NOMO-1 (cell line): ENCODE results near the gene MYO1A.

ENCODE experiments used
- DNase-seq, 2 experiments: peaks; one replicate each; lab custom pipeline; 2025; ENCODE audit not compliant: unreplicated experiment in 2 of 2; lab: John Stamatoyannopoulos, UW

MYO1A gene

DNA sequence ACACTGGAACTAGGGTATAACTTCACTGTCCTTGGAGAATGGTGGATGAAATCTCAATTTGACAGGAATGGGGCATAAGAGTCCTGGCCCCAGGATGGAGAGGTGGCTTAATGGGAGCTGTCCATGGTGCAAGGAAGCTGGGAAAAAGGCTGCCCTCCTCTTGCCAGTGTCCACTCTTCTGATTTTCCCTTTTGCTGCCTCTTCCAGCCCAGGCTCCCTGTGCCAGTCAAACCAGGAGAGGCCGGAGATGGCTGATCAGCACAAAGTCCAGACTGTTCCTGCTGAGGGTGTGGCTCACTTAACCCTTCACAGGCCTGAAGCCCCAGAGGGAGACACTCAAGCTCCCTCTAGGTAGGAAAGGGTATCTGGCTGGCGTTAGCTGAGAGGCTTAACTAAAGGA, at the start of gene MYO1A:
Gene MYO1A (minus strand): TSS at position 240 of the 400 bp plus-strand sequence. CDS start 1,806 bp downstream, outside the sequence.
- DNase-seq = no peak

- DNase-seq = no peak
Measured at GRCh38 chr12:57099047-57099714, 49.3 kb upstream of the MYO1A start.

- no peak for DNase-seq
Measured at GRCh38 chr12:57098546-57098945, 48.6 kb upstream of the MYO1A start.

GRCh38 chr12:57097554-57097835, 47.6 kb upstream of the MYO1A start:
- no peak for DNase-seq

DNA sequence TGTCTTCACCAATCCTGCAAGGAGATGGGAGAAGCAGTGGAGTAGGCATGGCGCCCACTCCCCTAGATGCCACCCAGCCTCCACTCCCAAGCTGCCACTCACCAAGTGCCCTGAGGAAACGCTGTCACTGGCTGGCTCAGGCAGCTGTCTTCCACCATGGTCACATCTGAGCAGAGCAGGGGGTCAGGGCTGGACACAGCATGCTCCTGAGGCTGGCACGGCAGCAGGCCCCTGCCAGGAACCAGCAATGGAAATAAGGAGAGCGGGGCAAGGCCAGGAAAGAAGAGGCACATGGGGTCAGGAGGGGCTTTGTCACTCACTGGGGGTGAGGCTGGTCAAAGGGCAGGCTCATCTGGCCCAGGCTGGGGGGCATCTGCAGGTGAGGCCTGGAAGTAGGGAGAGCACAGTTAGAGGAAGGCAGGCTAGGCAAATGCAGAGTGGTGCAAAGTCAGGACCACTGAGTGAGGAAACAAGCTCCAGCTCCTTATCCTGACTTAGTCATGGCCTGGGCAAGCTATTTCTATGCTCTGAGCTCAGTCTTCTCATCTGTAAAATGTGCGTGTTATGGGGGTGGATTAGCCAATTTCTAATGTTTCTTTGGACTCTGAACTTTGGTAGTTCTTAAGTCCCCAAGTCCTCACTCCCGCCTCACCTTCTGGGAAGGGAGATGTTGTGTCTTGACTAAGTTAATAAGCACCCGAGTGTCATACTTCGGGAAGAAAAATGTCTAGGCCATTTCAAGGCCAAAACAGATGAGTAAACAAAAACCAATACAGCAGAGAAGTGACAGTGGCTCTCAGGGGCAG, 47.0 kb upstream of the MYO1A start:
- no peak for DNase-seq

- no peak for DNase-seq
Measured at GRCh38 chr12:57096099-57096572, 46.2 kb upstream of the MYO1A start.

DNA sequence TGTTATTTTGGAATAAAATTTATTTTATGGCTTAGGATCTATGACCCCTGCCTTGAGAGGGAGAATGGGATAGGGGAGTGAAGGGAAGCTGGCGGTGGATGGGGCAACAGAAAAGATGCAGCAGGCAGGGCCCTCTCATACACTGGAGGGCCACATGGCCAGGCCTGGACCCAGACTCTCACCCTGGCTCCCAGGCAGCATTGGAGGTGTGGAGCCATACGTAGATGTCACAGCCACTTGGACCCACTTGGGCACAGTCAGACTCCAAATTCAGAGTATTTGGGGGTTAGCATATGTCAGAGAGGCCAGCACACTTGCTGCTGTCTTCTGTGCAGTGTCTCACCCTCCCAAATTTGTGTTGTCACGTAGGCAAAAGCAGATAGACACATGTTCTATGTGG, 45.5 kb upstream of the MYO1A start:
- DNase-seq = no peak

DNA sequence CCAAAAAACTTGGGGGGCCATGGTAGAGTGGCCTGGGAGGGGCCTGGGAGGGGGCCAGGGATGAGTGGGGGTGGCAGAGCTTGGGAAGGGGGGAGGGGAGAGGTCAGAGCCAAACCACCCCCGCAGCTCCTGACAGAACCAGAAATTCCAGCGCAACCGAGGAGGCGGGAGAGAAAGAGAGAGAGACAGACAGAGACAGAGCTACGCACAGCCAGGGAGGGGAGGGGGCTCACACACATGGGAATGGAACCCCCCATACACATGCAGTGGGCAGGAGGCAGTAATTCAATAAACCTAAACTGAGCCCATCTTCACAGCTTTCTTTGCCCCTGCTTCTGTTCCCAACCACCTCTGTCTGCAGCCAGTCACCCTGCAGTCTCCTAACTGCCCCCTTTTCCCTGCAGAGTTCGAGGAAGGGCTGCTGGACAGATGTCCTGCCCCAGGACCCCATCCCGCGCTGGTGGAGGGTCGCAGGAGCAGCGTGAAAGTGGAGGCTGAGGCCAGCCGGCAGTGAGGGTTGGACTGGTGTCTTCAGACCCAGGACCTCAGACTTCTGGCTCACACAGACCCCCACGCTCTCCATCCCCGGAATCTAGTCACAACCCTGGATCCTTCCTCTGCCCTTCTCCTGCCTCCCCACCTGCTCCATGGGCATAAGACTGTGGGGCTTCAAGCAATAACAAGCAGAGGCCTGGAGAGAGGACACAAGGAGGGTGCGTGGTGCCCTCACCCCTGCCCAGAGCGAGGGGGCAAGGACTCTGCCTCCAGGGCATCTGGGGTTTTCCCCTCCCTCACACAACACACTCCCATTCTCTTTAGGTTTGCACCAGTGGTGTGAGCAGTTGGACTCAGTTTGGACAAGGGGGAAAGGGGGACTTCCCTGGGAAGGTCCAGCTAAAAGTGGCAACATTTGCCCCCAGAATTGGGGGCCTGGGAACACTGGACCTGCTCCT, 44.6 kb upstream of the MYO1A start:
- DNase-seq = no peak

DNA sequence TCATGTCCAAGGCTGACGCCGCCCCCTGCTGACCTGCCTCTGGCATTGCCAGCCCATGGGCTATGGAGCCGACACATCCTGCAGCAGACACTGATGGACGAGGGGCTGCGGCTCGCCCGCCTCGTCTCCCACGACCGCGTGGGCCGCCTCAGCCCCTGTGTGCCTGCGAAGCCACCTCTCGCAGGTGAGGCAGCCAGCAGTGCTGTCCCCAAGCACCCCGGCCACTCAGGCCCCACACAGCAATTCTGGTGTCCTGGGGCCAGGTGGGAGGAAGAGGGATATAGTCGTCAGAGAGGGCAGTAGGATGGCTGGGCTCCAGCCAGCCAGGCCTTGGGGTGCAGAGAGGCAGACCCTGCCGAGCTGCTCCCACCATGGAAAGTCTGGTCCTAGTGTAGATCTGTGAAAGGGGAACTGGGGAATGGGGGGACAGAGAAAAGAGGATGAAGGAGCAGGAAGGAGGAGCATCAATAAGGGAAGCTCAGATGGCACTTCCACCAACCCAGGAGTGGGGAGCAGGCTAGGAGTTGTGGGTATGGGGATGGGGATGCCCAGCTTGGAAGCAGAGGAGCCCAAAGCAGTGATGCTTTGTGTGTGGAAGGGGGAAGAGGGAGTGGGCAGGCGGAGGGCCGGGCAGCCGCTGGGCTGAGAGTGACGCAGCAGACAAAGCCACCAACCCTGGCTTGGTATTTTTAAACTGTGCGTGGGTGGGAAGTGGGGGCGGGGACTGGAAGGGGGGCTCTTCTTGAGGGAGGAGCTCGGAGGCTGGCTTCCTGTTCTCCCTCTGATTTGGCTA, 43.7 kb upstream of the MYO1A start:
- DNase-seq = peak; percentile 11 to 25

DNA sequence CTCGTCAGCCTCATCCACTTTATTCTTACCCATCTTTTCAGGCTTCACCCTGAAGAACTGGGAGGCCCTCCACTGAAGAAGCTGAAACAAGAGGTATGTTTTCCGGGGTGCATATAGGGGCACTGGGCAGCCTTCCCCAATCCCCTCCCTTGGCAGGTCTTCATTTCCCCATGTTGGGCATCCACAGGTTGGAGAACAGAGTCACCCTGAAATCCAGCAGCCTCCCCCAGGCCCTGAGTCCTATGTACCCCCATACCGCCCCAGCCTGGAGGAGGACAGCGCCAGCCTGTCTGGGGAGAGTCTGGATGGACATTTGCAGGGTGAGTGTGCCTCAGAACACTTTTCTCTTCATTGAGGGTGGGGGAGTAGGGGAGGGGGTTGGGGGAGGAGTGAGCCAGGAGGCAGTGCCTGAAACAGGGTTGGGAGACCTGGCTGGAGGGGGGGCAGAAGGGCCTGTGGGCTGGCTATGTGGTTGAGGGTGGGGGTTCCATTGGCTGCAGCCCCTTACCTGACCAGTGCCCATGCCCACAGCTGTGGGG, 43.0 kb upstream of the MYO1A start:
- no peak for DNase-seq

GRCh38 chr12:57092529-57092862, 42.6 kb upstream of the MYO1A start:
- no peak for DNase-seq

- no peak for DNase-seq
Measured at GRCh38 chr12:57091638-57092528, 42.0 kb upstream of the MYO1A start.

DNA sequence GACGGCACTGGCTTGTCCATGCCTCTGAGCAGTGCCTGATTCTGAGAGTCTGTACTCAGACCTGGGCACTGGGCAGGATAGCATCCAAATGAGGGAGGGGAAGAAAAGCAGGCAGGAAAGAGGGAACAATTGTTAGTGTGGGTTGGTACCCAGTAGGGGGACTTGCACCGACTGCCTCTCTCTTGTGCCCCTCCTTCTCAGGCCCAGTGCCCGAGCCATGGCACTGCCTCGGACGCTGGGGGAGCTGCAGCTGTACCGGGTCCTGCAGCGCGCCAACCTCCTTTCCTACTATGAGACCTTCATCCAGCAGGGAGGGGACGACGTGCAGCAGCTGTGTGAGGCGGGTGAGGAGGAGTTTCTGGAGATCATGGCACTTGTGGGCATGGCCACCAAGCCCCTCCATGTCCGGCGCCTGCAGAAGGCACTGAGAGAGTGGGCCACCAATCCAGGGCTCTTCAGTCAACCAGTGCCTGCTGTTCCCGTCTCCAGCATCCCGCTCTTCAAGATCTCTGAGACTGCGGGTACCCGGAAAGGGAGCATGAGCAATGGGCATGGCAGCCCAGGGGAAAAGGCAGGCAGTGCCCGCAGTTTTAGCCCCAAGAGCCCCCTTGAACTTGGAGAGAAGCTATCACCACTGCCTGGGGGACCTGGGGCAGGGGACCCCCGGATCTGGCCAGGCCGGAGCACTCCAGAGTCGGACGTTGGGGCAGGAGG, 41.2 kb upstream of the MYO1A start:
- DNase-seq = no peak

DNA sequence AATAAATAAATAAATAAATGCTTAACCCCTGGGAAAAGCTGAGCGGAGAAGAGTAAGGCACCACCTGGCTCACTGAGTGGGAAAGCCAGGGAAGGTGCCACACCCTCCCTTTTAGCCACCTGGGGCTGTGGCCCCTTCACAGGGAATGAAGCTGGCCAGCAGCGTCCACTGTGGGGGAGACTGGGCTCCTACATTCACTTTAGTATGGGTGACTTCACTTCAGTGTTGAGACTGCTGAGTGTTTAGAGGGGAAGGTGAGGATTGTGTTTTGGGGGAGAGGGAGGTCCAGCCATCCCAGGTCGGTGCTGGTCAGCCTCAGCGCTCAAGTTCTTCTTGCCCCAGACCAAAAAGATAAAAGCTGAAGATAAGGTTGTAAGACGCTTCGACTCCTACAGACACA, 40.6 kb upstream of the MYO1A start:
- DNase-seq = no peak

- DNase-seq = peak; percentile 51 to 60
Measured at GRCh38 chr12:57089271-57090245, 39.6 kb upstream of the MYO1A start.

DNA sequence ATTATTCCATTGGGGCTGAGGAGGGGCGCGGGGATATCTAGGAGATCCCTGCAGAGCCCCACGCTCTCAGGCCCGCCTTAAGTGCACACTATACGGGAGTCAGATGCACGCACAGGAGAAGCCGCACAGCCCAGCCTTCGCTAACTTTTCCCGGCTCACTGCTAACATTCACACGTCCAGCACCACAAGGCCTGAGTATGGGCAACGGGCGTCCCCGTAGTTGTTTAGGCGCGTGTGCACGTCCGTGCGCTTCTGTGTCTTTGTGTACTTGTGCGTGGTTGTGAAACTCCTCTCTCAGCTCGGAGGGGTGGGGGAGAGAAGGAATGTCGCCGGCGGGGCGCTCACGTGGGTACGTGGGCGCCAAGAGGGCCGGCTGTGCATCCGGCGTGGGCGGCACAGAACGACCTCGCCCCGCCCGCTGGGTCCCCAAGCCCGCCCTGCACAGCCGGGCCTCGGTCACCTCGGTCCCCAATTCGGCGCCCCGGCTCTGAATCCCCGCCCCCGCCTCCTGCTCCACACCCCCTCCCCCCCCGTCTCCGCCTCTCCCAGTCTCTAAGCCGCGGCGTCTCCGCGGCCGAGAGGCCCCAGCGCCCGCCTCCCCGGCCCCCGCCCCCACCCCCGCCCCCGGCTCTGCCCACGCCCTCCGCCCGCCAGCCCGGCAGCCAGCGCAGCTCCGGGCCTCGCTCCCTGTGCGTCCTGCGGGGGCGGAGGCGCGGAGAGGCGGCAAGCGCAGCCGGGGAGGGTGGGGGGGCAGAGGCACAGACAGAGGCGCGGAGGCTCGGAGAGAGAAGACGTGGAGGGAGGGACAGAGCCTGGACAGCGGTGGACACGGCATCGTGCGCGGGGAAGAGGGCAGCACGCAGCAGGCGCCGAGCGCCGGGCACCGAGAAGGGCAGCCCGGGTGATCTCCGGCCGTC, 38.7 kb upstream of the MYO1A start, which contains the start of gene NAB2:
Gene NAB2 (plus strand): TSS at position 761 of the 917 bp plus-strand sequence. CDS start 158 bp downstream, outside the sequence.
- DNase-seq = peak; percentile 96 to 97
